SK-N-SH (cell line): Measurements from ENCODE around the gene BRD4. TPM values are rescaled to one million over a fixed set of nuclear protein-coding genes. Genes with fewer than 3 reads are reported as not detected.

Experiments
- CTCF ChIA-PET: fragments of 300-600, 350-600 bp; formaldehyde crosslinking; extraction: SDS; loops from one replicate; lab custom pipeline; 2021; lab: Yijun Ruan, JAX
- POLR2A ChIA-PET: fragments of 350-600 bp; sonication (Branson Sonifier 250); formaldehyde crosslinking; extraction: SDS; loops from one replicate; lab custom pipeline; 2020; ENCODE audit warnings: antibody characterized with exemption, inconsistent platforms; lab: Yijun Ruan, JAX
- DNase-seq: peaks from one replicate; pipeline ENCODE4 v3.0.0; 2012
- H2AFZ ChIP-seq: fragments of 200-600 bp; sonication (generic); 2 replicates; pipeline ENCODE4 v1.8.1; 2016; ENCODE audit warnings: antibody characterized with exemption, mild to moderate bottlenecking, low read depth
- H3F3A ChIP-seq: fragments of 200-600 bp; sonication (generic); replicated peaks from 2 replicates; pipeline ENCODE3; 2016; ENCODE audit warnings: antibody characterized with exemption, mild to moderate bottlenecking; ENCODE audit not compliant: insufficient read depth
- H3K27ac ChIP-seq, 2 experiments: fragments of 200-500 bp in 1 of 2; fragments of 200-600 bp in 1 of 2; sonication (Bioruptor generic) in 1 of 2; sonication (generic), shearing (Covaris generic) in 1 of 2; 2 replicates each; pipeline versions ENCODE4 v1.5.1 to v1.6.1; 2014 to 2016; ENCODE audit warnings: low read depth in 2 of 2, inconsistent platforms in 1 of 2, low read length in 1 of 2, mild to moderate bottlenecking in 1 of 2, mixed read lengths in 1 of 2
- H3K27me3 ChIP-seq: fragments of 200-600 bp; sonication (generic), shearing (Covaris generic); 2 replicates; pipeline ENCODE4 v1.6.1; 2016; ENCODE audit warnings: mixed run types; ENCODE audit not compliant: insufficient read depth
- H3K36me3 ChIP-seq, 2 experiments: fragments of 200-500 bp in 1 of 2; fragments of 200-600 bp in 1 of 2; sonication (Bioruptor generic) in 1 of 2; sonication (generic) in 1 of 2; replicated peaks in 1 of 2; 2 replicates each; pipeline versions ENCODE3 to v1.5.1; 2014 to 2016; ENCODE audit warnings: low read length in 1 of 2, mild to moderate bottlenecking in 1 of 2; ENCODE audit not compliant: insufficient read depth in 2 of 2, control insufficient read depth in 1 of 2
- H3K4me1 ChIP-seq, 2 experiments: fragments of 200-500 bp in 1 of 2; fragments of 200-600 bp in 1 of 2; sonication (Bioruptor generic) in 1 of 2; sonication (generic), shearing (Covaris generic) in 1 of 2; 2 replicates each; pipeline versions ENCODE4 v1.5.1 to v1.6.1; 2014 to 2016; ENCODE audit warnings: low read depth in 1 of 2, low read length in 1 of 2, mixed run types in 1 of 2; ENCODE audit not compliant: insufficient read depth in 2 of 2, control insufficient read depth in 1 of 2
- H3K4me2 ChIP-seq: fragments of 200-600 bp; sonication (generic), shearing (Covaris generic); 2 replicates; pipeline ENCODE4 v1.6.1; 2017; ENCODE audit warnings: mixed run types
- H3K4me3 ChIP-seq, 2 experiments: fragments of 200-500 bp in 1 of 2; fragments of 200-600 bp in 1 of 2; sonication (Bioruptor generic) in 1 of 2; sonication (generic), shearing (Covaris generic) in 1 of 2; 2 replicates each; pipeline versions ENCODE4 v1.5.1 to v1.8.1; 2014 to 2016; ENCODE audit warnings: low read depth in 2 of 2, inconsistent platforms in 1 of 2, low read length in 1 of 2, mild to moderate bottlenecking in 1 of 2, mixed read lengths in 1 of 2, moderate library complexity in 1 of 2
- H3K79me2 ChIP-seq: fragments of 200-600 bp; sonication (generic); 2 replicates; pipeline ENCODE4 v1.8.1; 2017; ENCODE audit warnings: mild to moderate bottlenecking; ENCODE audit not compliant: insufficient read depth
- H3K9ac ChIP-seq: fragments of 200-600 bp; sonication (generic); 2 replicates; pipeline ENCODE4 v1.6.1; 2017; ENCODE audit warnings: mixed run types
- H3K9me2 ChIP-seq: fragments of 200-600 bp; sonication (generic); 2 replicates; pipeline ENCODE4 v1.6.1; 2017; ENCODE audit warnings: mixed run types
- H3K9me3 ChIP-seq: fragments of 200-600 bp; sonication (generic); 2 replicates; pipeline ENCODE4 v1.6.1; 2017; ENCODE audit warnings: mixed run types, mild to moderate bottlenecking, moderate library complexity
- H4K20me1 ChIP-seq: fragments of 200-600 bp; sonication (generic); 2 replicates; pipeline ENCODE4 v1.6.1; 2017; ENCODE audit warnings: mild to moderate bottlenecking, mixed run types; ENCODE audit not compliant: insufficient read depth
- CHD2 ChIP-seq: fragments of 150-350 bp; IDR thresholded peaks from 2 replicates; pipeline ENCODE4 v1.6.1; 2018; ENCODE audit warnings: low read length; ENCODE audit not compliant: partially characterized antibody
- EZH2phosphoT487 ChIP-seq: fragments of 200-600 bp; sonication (generic); IDR thresholded peaks from 2 replicates; pipeline ENCODE4 v1.6.1; 2017; ENCODE audit warnings: low read depth, mixed run types, mild to moderate bottlenecking, antibody characterized with exemption, moderate library complexity, borderline replicate concordance
- FOSL2 ChIP-seq: IDR thresholded peaks from 2 replicates; pipeline ENCODE4 v1.4.0; 2012; ENCODE audit warnings: low read depth, mild to moderate bottlenecking, moderate library complexity, borderline replicate concordance
- MXI1 ChIP-seq: IDR thresholded peaks from 2 replicates; pipeline ENCODE4 v1.6.1; 2012; ENCODE audit warnings: mild to moderate bottlenecking, low read depth, low read length, improper control_type of control experiment
- NFIC ChIP-seq: IDR thresholded peaks from 2 replicates; pipeline ENCODE4 v1.4.0; 2012; ENCODE audit warnings: borderline replicate concordance
- RCOR1 ChIP-seq: fragments of 150-350 bp; IDR thresholded peaks from 2 replicates; pipeline ENCODE4 v1.6.1; 2017; ENCODE audit warnings: antibody characterized with exemption, low read length
- RFX5 ChIP-seq: IDR thresholded peaks from 2 replicates; pipeline ENCODE4 v1.6.1; 2012; ENCODE audit warnings: mild to moderate bottlenecking, improper control_type of control experiment, low read length
- SMC3 ChIP-seq: IDR thresholded peaks from 2 replicates; pipeline ENCODE4 v1.6.1; 2012; ENCODE audit warnings: low read depth, low read length, improper control_type of control experiment
- TCF12 ChIP-seq: IDR thresholded peaks from 2 replicates; pipeline ENCODE4 v1.4.0; 2012
- YY1 ChIP-seq: IDR thresholded peaks from 2 replicates; pipeline ENCODE4 v1.4.0; 2012; ENCODE audit warnings: low read depth, mild to moderate bottlenecking
- WGBS: methylation state at CpG from one replicate; pipeline ENCODE4 v1.1.6; 2017; ENCODE audit warnings: low lambda C conversion rate; 5-methylcytosine and 5-hydroxymethylcytosine counted together
- polyA plus RNA-seq, 3 experiments: library from polyadenylated mRNA; depleted of rRNA; stranded (reverse); fragments of >200 nt; gene quantifications; 2 replicates each; pipeline ENCODE4 v1.2.3, GENCODE V29; 2012
- TF ChIP-seq, protein P1 (sequence below): IDR thresholded peaks from 2 replicates; pipeline ENCODE4; 2012
- TF ChIP-seq, protein P2 (sequence below): fragments of 200-600 bp; sonication (generic); IDR thresholded peaks from 2 replicates; pipeline ENCODE4 v1.6.1; 2017; ENCODE audit warnings: antibody characterized with exemption, mild to moderate bottlenecking, moderate library complexity
- TF ChIP-seq, protein P3 (sequence below): IDR thresholded peaks from 2 replicates; pipeline ENCODE4 v1.4.0; 2012; ENCODE audit warnings: low read depth
- TF ChIP-seq, protein P4 (sequence below): fragments of 150-350 bp; IDR thresholded peaks from 2 replicates; pipeline ENCODE4 v1.6.1; 2017; ENCODE audit warnings: antibody characterized with exemption, low read length, low read depth, borderline replicate concordance
- TF ChIP-seq, protein P5 (sequence below): fragments of 150-350 bp; IDR thresholded peaks from 2 replicates; pipeline ENCODE4 v1.6.1; 2016; ENCODE audit warnings: mild to moderate bottlenecking, low read depth, low read length

BRD4 gene
- polyA plus RNA-seq, 1 of the 3 experiments (the other 2 are of a cell fraction): 10.0 TPM

DNA sequence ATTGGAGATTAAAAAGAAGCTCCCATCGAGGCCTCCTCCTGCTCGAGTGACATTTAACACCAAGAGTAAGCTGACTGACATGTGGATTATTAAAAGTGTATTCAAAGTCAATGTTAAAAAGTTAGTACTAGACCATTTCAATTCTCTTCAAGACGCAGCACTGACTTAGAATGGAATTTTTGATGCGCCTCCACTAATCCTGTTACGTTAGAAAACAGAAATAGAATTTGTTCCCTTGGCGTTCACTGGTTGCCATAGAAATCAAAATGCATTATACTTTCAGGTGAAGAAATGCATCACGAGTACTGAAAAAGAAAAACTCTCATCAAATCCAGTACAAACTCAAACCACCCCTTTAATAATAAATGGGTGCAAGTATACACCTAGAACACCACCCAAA is 42.2 kb downstream of the BRD4 start:
- WGBS: 88% methylated on average over 7 of the region's 7 CpGs
- Histone ChIP-seq H3K27ac (peak overlapping the region in 1 of 2 experiments; percentile 84; a peak in 2 of 4 replicates), H2AFZ (no peak overlapping the region), H3K9me3 (no peaks in the 10 kb centered on the region), H3F3A (peaks cover 4% of the 10 kb centered on the region), H4K20me1 (peaks cover 100% of the 10 kb centered on the region), H3K9me2 (no peaks in the 10 kb centered on the region), H3K4me1 (peaks cover 73 to 93% of the 10 kb centered on the region in 2 experiments; a peak in 3 of 4 replicates), H3K4me2 (no peak overlapping the region), H3K4me3 (no peak overlapping the region), H3K36me3 (peaks cover 0 to under 1% of the 10 kb centered on the region in 2 experiments), H3K27me3 (no peaks in the 10 kb centered on the region), H3K79me2 (peaks cover 100% of the 10 kb centered on the region), H3K9ac (no peak overlapping the region)
- TF ChIP-seq, protein P1, sequence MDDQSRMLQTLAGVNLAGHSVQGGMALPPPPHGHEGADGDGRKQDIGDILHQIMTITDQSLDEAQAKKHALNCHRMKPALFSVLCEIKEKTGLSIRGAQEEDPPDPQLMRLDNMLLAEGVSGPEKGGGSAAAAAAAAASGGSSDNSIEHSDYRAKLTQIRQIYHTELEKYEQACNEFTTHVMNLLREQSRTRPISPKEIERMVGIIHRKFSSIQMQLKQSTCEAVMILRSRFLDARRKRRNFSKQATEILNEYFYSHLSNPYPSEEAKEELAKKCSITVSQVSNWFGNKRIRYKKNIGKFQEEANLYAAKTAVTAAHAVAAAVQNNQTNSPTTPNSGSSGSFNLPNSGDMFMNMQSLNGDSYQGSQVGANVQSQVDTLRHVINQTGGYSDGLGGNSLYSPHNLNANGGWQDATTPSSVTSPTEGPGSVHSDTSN: no peak
- TF ChIP-seq CHD2 (no peak), RCOR1 (no peak), RFX5 (no peak), FOSL2 (no peak), TCF12 (no peak), SMC3 (no peak), EZH2phosphoT487 (no peak), NFIC (no peak), MXI1 (no peak)
- TF ChIP-seq, protein P2, sequence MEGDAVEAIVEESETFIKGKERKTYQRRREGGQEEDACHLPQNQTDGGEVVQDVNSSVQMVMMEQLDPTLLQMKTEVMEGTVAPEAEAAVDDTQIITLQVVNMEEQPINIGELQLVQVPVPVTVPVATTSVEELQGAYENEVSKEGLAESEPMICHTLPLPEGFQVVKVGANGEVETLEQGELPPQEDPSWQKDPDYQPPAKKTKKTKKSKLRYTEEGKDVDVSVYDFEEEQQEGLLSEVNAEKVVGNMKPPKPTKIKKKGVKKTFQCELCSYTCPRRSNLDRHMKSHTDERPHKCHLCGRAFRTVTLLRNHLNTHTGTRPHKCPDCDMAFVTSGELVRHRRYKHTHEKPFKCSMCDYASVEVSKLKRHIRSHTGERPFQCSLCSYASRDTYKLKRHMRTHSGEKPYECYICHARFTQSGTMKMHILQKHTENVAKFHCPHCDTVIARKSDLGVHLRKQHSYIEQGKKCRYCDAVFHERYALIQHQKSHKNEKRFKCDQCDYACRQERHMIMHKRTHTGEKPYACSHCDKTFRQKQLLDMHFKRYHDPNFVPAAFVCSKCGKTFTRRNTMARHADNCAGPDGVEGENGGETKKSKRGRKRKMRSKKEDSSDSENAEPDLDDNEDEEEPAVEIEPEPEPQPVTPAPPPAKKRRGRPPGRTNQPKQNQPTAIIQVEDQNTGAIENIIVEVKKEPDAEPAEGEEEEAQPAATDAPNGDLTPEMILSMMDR: no peak
- TF ChIP-seq, protein P3, sequence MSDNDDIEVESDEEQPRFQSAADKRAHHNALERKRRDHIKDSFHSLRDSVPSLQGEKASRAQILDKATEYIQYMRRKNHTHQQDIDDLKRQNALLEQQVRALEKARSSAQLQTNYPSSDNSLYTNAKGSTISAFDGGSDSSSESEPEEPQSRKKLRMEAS: no peak
- TF ChIP-seq, protein P4, sequence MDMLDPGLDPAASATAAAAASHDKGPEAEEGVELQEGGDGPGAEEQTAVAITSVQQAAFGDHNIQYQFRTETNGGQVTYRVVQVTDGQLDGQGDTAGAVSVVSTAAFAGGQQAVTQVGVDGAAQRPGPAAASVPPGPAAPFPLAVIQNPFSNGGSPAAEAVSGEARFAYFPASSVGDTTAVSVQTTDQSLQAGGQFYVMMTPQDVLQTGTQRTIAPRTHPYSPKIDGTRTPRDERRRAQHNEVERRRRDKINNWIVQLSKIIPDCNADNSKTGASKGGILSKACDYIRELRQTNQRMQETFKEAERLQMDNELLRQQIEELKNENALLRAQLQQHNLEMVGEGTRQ: no peak
- ChIA-PET POLR2A (interaction anchor here (3.0 kb wide), 1 partner anchor 10 kb away, joined by 15 read pairs; no protein-coding TSS in a partner anchor), CTCF (interaction anchor here (1.4 to 1.7 kb wide), 2 partner anchors 27 to 136 kb away, joined by 3 to 5 read pairs; no protein-coding TSS in a partner anchor)
- no peak for DNase-seq

DNA sequence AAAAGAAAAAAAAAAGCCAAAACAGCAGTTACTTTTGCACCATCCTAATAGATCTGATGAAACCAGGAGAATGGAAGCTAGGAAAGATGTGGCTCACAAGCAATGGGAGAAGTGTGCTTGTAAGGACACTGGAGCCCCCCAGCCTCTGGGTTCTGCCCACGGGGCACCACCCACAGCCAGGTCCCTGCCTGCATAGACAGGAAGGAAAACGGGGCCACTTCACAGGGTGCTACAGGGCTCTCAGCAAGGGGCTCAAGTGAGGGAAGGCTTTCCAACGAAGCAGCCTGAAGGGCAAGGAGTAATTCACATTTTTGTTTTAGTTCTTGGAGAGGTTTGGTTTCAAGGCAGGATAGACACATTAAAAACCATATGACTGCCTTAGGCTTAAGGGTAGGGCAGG is 42.7 kb downstream of the BRD4 start:
- Histone ChIP-seq H3K4me2 (no peak overlapping the region), H3K9me3 (no peaks in the 10 kb centered on the region), H3K4me3 (no peak overlapping the region), H3F3A (peaks cover 4% of the 10 kb centered on the region), H3K9me2 (no peaks in the 10 kb centered on the region), H3K9ac (no peak overlapping the region), H3K79me2 (peaks cover 100% of the 10 kb centered on the region), H3K4me1 (peaks cover 75 to 93% of the 10 kb centered on the region in 2 experiments; a peak in 3 of 4 replicates), H3K27ac (peak overlapping the region in 1 of 2 experiments; percentile 84; a peak in 2 of 4 replicates), H4K20me1 (peaks cover 100% of the 10 kb centered on the region), H2AFZ (no peak overlapping the region), H3K36me3 (no peaks in the 10 kb centered on the region), H3K27me3 (no peaks in the 10 kb centered on the region)
- ChIA-PET POLR2A (interaction anchor here (3.0 kb wide), 1 partner anchor 10 kb away, joined by 15 read pairs; no protein-coding TSS in a partner anchor), CTCF (interaction anchor here (0.8 to 1.9 kb wide), 9 partner anchors 8 to 266 kb away, joined by 3 to 11 read pairs (median 3); no protein-coding TSS in a partner anchor)
- DNase-seq: no peak
- TF ChIP-seq YY1 (no peak), FOSL2 (no peak)
- TF ChIP-seq, protein P5, sequence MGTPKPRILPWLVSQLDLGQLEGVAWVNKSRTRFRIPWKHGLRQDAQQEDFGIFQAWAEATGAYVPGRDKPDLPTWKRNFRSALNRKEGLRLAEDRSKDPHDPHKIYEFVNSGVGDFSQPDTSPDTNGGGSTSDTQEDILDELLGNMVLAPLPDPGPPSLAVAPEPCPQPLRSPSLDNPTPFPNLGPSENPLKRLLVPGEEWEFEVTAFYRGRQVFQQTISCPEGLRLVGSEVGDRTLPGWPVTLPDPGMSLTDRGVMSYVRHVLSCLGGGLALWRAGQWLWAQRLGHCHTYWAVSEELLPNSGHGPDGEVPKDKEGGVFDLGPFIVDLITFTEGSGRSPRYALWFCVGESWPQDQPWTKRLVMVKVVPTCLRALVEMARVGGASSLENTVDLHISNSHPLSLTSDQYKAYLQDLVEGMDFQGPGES: no peak
- TF ChIP-seq, protein P4: no peak
- 73% methylated on average over 1 of the region's 3 CpGs for WGBS
